KMS-11 (cell line): ENCODE data around the gene LRRTM4.

Experiments
- H2AFZ ChIP-seq: fragments of 200-600 bp; sonication (generic); 2 replicates; pipeline ENCODE4 v1.6.1; 2016; ENCODE audit warnings: antibody characterized with exemption, mixed run types, low read depth
- H3K27ac ChIP-seq: fragments of 200-600 bp; sonication (generic); 2 replicates; pipeline ENCODE4 v1.6.1; 2016; ENCODE audit warnings: mild to moderate bottlenecking, mixed run types
- H3K27me3 ChIP-seq: fragments of 200-600 bp; sonication (generic); 2 replicates; pipeline ENCODE4 v1.6.1; 2017; ENCODE audit warnings: mild to moderate bottlenecking, low read depth, mixed run types, moderate library complexity; ENCODE audit not compliant: insufficient read depth
- H3K36me3 ChIP-seq: fragments of 200-600 bp; sonication (generic); 2 replicates; pipeline ENCODE4 v1.6.1; 2017; ENCODE audit warnings: mild to moderate bottlenecking, mixed run types; ENCODE audit not compliant: insufficient read depth
- H3K4me1 ChIP-seq: fragments of 200-600 bp; sonication (generic); 2 replicates; pipeline ENCODE4 v1.6.1; 2016; ENCODE audit warnings: mild to moderate bottlenecking, low read depth, mixed run types; ENCODE audit not compliant: poor library complexity, severe bottlenecking
- H3K4me2 ChIP-seq: fragments of 200-600 bp; sonication (generic); 2 replicates; pipeline ENCODE4 v1.7.0; 2016; ENCODE audit warnings: mild to moderate bottlenecking, mixed run types
- H3K4me3 ChIP-seq: fragments of 200-600 bp; sonication (generic); IDR thresholded peaks from 2 replicates; pipeline ENCODE4 v1.6.1; 2017; ENCODE audit warnings: low read depth, low read length, mixed read lengths; ENCODE audit not compliant: insufficient read depth
- H3K79me2 ChIP-seq: fragments of 200-600 bp; sonication (generic); 2 replicates; pipeline ENCODE4 v1.6.1; 2016; ENCODE audit warnings: low read depth, mixed run types; ENCODE audit not compliant: insufficient read depth
- H3K9ac ChIP-seq: fragments of 200-600 bp; sonication (generic); 2 replicates; pipeline ENCODE4 v1.6.1; 2016; ENCODE audit warnings: mild to moderate bottlenecking, mixed run types
- H4K20me1 ChIP-seq: fragments of 200-600 bp; sonication (generic); 2 replicates; pipeline ENCODE4 v1.6.1; 2016; ENCODE audit warnings: mild to moderate bottlenecking, mixed run types; ENCODE audit not compliant: insufficient read depth
- CTCF ChIP-seq: fragments of 200-600 bp; sonication (generic); conservative IDR thresholded peaks from 2 replicates; pipeline ENCODE4 v1.6.1; 2017; ENCODE audit warnings: low read depth, mild to moderate bottlenecking, antibody characterized with exemption, low read length, moderate library complexity, mixed read lengths

Gene LRRTM4

GRCh38 chr2:76938153-76938552 is 584.0 kb downstream of the LRRTM4 start:
- Histone ChIP-seq H3K9ac (no peak overlapping the region), H2AFZ (no peak overlapping the region), H3K4me1 (no peaks in the 10 kb centered on the region), H3K4me3 (no peak overlapping the region), H3K27ac (no peak overlapping the region), H3K79me2 (no peaks in the 10 kb centered on the region), H4K20me1 (no peaks in the 10 kb centered on the region), H3K36me3 (no peaks in the 10 kb centered on the region), H3K27me3 (no peaks in the 10 kb centered on the region), H3K4me2 (no peak overlapping the region)
- TF ChIP-seq CTCF: no peak

- Histone ChIP-seq H3K4me3 (no peak overlapping the region), H3K4me1 (no peaks in the 10 kb centered on the region), H3K4me2 (no peak overlapping the region), H3K27me3 (no peaks in the 10 kb centered on the region), H4K20me1 (no peaks in the 10 kb centered on the region), H2AFZ (no peak overlapping the region), H3K36me3 (no peaks in the 10 kb centered on the region), H3K79me2 (no peaks in the 10 kb centered on the region), H3K9ac (no peak overlapping the region), H3K27ac (no peak overlapping the region)
- no peak for TF ChIP-seq CTCF
Measured at GRCh38 chr2:76932550-76932949, 589.6 kb downstream of the LRRTM4 start.

GRCh38 chr2:76930056-76930744 is 592.0 kb downstream of the LRRTM4 start:
- no peak for TF ChIP-seq CTCF
- H3K79me2 ChIP-seq: no peaks in the 10 kb centered on the region
- H2AFZ ChIP-seq: no peak overlapping the region
- no peak overlapping the region for H3K4me2 ChIP-seq
- no peaks in the 10 kb centered on the region for H4K20me1 ChIP-seq
- H3K4me1 ChIP-seq: no peaks in the 10 kb centered on the region
- H3K9ac ChIP-seq: no peak overlapping the region
- no peaks in the 10 kb centered on the region for H3K27me3 ChIP-seq
- H3K27ac ChIP-seq: no peak overlapping the region
- H3K4me3 ChIP-seq: no peak overlapping the region
- no peaks in the 10 kb centered on the region for H3K36me3 ChIP-seq

GRCh38 chr2:76928026-76928425 is 594.1 kb downstream of the LRRTM4 start:
- Histone ChIP-seq H3K4me3 (no peak overlapping the region), H3K36me3 (no peaks in the 10 kb centered on the region), H4K20me1 (no peaks in the 10 kb centered on the region), H3K4me2 (no peak overlapping the region), H3K27ac (no peak overlapping the region), H3K4me1 (no peaks in the 10 kb centered on the region), H3K9ac (no peak overlapping the region), H3K27me3 (no peaks in the 10 kb centered on the region), H3K79me2 (no peaks in the 10 kb centered on the region), H2AFZ (no peak overlapping the region)
- no peak for TF ChIP-seq CTCF
